ENCODE measurements around the gene FTO.

The FTO gene

DNA sequence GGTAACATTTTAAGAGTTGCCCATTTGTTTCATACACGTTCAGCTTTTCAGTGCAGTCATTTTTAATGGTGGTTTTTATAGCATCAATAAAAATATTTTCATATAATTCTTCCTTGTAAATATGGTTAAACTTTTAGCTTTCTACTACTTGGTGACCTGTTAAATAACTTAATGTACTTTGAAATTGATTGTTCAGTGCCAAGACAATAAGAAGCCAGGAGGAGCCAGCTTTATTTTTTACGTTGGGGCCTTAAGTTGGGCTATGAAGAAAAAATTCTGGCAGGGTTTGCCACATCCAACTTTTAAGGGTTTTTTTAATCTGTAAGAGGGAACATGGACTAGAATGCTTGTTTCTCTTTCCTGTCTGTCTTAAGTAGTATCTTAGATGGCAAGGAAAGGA, 284.2 kb downstream of the FTO start:
- no peak for DNase-seq (ENCODE audit: extremely low read depth, low read depth)
- TF ChIP-seq CTCF (IDR thresholded peaks at IDR 0.05; ENCODE audit: low read depth, low read length) = no peak

DNA sequence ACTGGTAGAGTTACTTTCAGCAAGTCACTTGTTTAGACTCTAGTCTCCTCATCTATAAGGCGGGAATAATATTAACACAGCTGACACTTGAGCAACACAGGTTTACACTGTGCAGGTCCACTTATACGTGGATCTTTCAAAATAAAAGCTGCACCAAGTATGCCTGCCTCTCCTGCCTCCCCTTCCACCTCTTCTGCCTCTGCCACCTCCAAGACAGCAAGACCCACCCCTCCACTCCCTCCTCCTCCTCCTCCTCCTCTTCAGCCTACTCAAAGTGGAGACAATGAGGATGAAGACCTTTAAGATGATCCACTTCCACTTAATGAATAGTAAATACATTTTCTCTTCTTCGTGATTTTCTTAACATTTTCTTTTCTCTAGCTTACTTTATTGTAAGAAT, 285.6 kb downstream of the FTO start:
- TF ChIP-seq CTCF (IDR thresholded peaks at IDR 0.05; ENCODE audit: low read depth, low read length) = no peak
- DNase-seq (ENCODE audit: extremely low read depth, low read depth) = no peak

DNA sequence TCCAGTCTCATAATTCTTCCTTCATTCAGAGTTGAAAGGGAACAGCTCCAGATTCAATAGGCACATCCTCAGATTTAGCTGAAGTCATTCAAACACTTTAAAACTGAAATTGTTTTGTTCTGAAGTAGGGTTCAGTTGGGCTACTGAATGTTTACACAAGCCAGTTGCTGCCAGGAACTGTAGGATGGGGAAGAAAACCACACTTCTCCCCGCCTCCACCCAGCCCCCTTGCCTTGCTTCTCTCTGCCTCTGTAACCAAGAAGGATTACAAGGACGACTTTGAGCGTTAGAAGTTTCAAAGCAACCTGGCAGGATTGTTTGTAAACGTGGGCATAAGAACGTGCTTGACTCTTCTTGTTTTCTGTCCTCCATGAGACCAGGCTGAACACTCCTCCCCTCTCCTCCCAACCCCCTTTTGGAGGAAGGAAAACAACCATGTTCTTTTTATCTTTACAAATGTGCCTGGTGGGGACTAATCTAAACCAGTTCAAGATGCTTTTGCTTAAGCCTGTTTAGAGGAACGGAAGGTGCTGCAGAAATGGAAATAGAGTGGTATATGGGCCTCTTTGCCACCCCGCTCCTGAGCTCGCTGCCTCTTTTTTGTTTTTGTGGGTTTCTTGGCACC, 287.9 kb downstream of the FTO start:
- no peak for DNase-seq (ENCODE audit: extremely low read depth, low read depth)
- TF ChIP-seq CTCF (IDR thresholded peaks at IDR 0.05; ENCODE audit: low read depth, low read length) = no peak

GRCh38 chr16:53995378-53995777, 291.4 kb downstream of the FTO start:
- TF ChIP-seq CTCF (IDR thresholded peaks at IDR 0.05; ENCODE audit: low read depth, low read length) = no peak
- DNase-seq (ENCODE audit: extremely low read depth, low read depth) = no peak

- TF ChIP-seq CTCF (IDR thresholded peaks at IDR 0.05; ENCODE audit: low read depth, low read length) = no peak
Measured at GRCh38 chr16:53996961-53997360, 293.0 kb downstream of the FTO start.

DNA sequence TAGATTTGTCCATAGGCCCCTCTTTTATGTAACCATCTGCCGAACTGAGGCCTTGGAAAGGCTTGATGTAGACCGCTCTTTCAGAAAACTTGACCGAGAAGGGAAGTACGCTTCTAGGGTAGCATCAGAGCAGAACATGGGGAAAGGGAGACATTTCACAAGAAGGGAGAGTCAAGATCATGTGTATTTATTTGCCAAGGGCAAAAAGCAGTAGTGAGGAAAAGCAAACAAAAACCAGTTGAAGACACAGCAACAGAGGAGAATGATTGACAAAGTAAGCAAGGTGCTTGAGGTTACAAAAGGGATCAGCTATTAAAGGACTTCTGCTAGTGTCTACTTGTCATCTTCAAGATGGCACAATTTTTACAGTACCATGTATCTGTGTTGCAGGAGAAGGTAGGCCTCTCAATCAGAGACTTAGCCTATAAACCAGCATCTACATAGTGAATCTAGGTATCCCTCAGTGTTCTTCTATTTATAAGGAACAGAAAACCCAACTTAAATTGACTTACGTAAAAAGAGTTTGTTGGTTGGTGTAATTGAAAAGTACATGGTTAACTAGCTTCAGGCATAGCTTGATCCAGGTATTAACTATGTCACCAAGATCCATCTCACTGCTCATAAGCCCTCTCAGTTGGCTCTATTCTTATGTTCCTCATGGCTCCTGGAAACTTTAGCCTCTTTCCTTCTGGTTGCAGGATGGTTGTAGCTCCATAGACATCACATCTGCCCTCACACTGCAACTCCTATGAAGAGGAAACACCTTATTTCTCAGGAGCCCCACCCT, 294.3 kb downstream of the FTO start:
- DNase-seq (ENCODE audit: extremely low read depth, low read depth) = no peak
- TF ChIP-seq CTCF (IDR thresholded peaks at IDR 0.05; ENCODE audit: low read depth, low read length) = no peak

More at GRCh38 chr16:53996961-53997360, 293.0 kb downstream of the FTO start:
- no peak for DNase-seq (ENCODE audit: extremely low read depth, low read depth)

- no peak for DNase-seq (ENCODE audit: extremely low read depth, low read depth)
- TF ChIP-seq CTCF (IDR thresholded peaks at IDR 0.05; ENCODE audit: low read depth, low read length) = no peak
Measured at GRCh38 chr16:53998966-53999522, 295.1 kb downstream of the FTO start.
